GM12878 (cell line): Measurements from ENCODE around the gene VWA7.

Experiments
- BACH1 ChIP-seq: fragments of 450-650 bp; IDR thresholded peaks from 2 replicates; pipeline ENCODE4 v1.6.1; 2017; ENCODE audit warnings: mild to moderate bottlenecking, borderline replicate concordance
- CEBPB ChIP-seq, 2 experiments: fragments of 150-350 bp in 1 of 2; IDR thresholded peaks; 2 replicates each; pipeline ENCODE4 v1.6.1; 2012 to 2014; ENCODE audit warnings: low read depth in 2 of 2, low read length in 2 of 2, borderline replicate concordance in 1 of 2, inconsistent platforms in 1 of 2
- CTCF ChIP-seq, 3 experiments: IDR thresholded peaks in 2 of 3; conservative IDR thresholded peaks in 1 of 3; 2 replicates each; pipeline ENCODE4 v1.5.1; 2011; ENCODE audit warnings: low read depth in 3 of 3, low read length in 3 of 3, mild to moderate bottlenecking in 3 of 3, control low read depth in 2 of 3, moderate library complexity in 2 of 3, inconsistent platforms in 1 of 3, mixed read lengths in 1 of 3; ENCODE audit not compliant: control insufficient read depth in 2 of 3, insufficient read depth in 1 of 3; ENCODE audit errors: extremely low read depth in 1 of 3
- EZH2 ChIP-seq: IDR thresholded peaks from 2 replicates; pipeline ENCODE4 v1.6.1; 2012; ENCODE audit warnings: low read depth, mild to moderate bottlenecking, control low read depth, inconsistent platforms, low read length, borderline replicate concordance; ENCODE audit not compliant: control insufficient read depth
- HCFC1 ChIP-seq: fragments of 150-350 bp; IDR thresholded peaks from 2 replicates; pipeline ENCODE4 v1.6.1; 2014; ENCODE audit warnings: low read length
- IRF4 ChIP-seq: IDR thresholded peaks from 2 replicates; pipeline ENCODE4 v1.6.1; 2011; ENCODE audit warnings: low read depth, low read length
- POLR2A ChIP-seq: IDR thresholded peaks from 2 replicates; pipeline ENCODE4 v1.6.1; 2011; ENCODE audit warnings: low read depth, mild to moderate bottlenecking, low read length
- ZBTB11 ChIP-seq: fragments of 450-650 bp; formaldehyde crosslinking; IDR thresholded peaks from 2 replicates; pipeline ENCODE4 v1.5.0; 2022; ENCODE audit warnings: mild to moderate bottlenecking, missing genetic modification characterization

- no peak for TF ChIP-seq CTCF (IDR thresholded peaks at IDR 0.05 in 2 of 3, conservative IDR thresholded peaks at IDR 0.05 in 1 of 3; ENCODE audit: control insufficient read depth in 2 of 3, extremely low read depth in 1 of 3, insufficient read depth in 1 of 3, low read depth in 3 of 3, low read length in 3 of 3)
- no peak for TF ChIP-seq HCFC1
- TF ChIP-seq CEBPB (IDR thresholded peaks at IDR 0.05; ENCODE audit: borderline replicate concordance in 1 of 2, low read depth in 2 of 2, low read length in 2 of 2) = no peak
- no peak for TF ChIP-seq POLR2A
- TF ChIP-seq ZBTB11 = no peak
- TF ChIP-seq IRF4 = no peak
- TF ChIP-seq BACH1 = no peak
- no peak for TF ChIP-seq EZH2
These were observed 36.5 kb downstream of the VWA7 start for GRCh38 chr6:31740397-31741223.
